Cardiac fibroblast (primary cell): ENCODE results near the gene GFRA4.

ENCODE experiments used
- DNase-seq, 2 donors: peaks; one replicate each; pipeline versions ENCODE4 v3.0.0 to v3.0.0-alpha.2; 2010; ENCODE audit warnings: low read depth in 2 of 2
- H3K4me3 ChIP-seq, 2 donors: replicated peaks in 1 of 2; 1 replicate in 1 of 2; 2 replicates in 1 of 2; pipeline ENCODE4 v1.5.1; 2011; ENCODE audit warnings: low read depth in 2 of 2, low read length in 2 of 2, mild to moderate bottlenecking in 2 of 2, moderate library complexity in 1 of 2
- TF ChIP-seq, protein P1 (sequence below): IDR thresholded peaks from one replicate; pipeline ENCODE4 v1.5.1; 2011; ENCODE audit warnings: low read depth, mild to moderate bottlenecking, low read length, inconsistent platforms

GFRA4 gene

GRCh38 chr20:3693376-3693775, 30.2 kb upstream of the GFRA4 start:
- TF ChIP-seq, protein P1, sequence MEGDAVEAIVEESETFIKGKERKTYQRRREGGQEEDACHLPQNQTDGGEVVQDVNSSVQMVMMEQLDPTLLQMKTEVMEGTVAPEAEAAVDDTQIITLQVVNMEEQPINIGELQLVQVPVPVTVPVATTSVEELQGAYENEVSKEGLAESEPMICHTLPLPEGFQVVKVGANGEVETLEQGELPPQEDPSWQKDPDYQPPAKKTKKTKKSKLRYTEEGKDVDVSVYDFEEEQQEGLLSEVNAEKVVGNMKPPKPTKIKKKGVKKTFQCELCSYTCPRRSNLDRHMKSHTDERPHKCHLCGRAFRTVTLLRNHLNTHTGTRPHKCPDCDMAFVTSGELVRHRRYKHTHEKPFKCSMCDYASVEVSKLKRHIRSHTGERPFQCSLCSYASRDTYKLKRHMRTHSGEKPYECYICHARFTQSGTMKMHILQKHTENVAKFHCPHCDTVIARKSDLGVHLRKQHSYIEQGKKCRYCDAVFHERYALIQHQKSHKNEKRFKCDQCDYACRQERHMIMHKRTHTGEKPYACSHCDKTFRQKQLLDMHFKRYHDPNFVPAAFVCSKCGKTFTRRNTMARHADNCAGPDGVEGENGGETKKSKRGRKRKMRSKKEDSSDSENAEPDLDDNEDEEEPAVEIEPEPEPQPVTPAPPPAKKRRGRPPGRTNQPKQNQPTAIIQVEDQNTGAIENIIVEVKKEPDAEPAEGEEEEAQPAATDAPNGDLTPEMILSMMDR, result no peak

GRCh38 chr20:3692706-3693294, 29.6 kb upstream of the GFRA4 start:
- H3K4me3 ChIP-seq, result no peak overlapping the region
- no peak for DNase-seq
- TF ChIP-seq, protein P1, result no peak

More at GRCh38 chr20:3693376-3693775, 30.2 kb upstream of the GFRA4 start:
- no peak for DNase-seq
- H3K4me3 ChIP-seq, result no peak overlapping the region

DNA sequence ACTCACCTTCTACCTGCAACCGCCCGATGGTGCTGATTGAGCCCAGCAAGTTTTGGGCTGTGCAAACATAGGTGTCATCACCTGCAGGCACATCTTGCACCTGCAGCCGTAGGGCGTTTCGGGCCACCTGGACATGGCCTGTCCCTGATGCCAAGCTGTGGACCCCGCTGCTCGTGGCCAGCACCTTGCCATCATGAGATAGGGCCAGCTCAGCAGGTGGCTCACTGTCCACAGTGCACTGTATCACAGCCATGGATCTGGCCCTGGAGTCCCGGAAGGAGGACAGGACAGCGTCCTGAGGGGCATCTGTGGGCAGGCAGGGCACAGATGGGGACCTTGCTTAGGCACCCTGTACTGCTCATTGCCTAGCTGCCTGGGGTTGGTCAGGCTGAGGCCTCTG, 28.7 kb upstream of the GFRA4 start:
- no peak overlapping the region for H3K4me3 ChIP-seq
- TF ChIP-seq, protein P1, result no peak
- no peak for DNase-seq

GRCh38 chr20:3691306-3691705, 28.1 kb upstream of the GFRA4 start:
- DNase-seq, result no peak
- TF ChIP-seq, protein P1, result no peak
- H3K4me3 ChIP-seq, result no peak overlapping the region

- no peak for DNase-seq
- TF ChIP-seq, protein P1, result no peak
- no peak overlapping the region for H3K4me3 ChIP-seq
Observed at GRCh38 chr20:3690413-3690812, 27.2 kb upstream of the GFRA4 start.

DNA sequence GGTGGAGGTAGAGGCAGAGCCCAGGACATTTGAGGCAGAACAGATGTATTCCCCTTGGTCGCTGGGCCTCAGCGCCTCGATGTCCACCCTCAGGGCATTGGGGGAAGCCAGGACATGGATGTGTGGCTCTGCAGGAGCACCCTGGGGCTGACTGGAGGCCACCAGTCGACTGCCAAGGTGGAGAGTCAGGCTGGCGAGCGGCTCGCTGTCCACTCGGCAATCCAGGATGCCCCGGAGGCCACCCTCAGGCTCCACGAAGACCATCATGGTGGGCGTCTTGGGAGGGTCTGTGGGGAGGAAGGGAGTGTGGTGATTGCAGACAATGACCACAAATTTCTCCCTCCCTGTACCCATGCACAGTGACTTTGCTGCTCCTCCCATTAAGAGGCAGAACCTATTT, 26.8 kb upstream of the GFRA4 start:
- TF ChIP-seq, protein P1, result no peak
- no peak for DNase-seq
- H3K4me3 ChIP-seq, result no peak overlapping the region

DNA sequence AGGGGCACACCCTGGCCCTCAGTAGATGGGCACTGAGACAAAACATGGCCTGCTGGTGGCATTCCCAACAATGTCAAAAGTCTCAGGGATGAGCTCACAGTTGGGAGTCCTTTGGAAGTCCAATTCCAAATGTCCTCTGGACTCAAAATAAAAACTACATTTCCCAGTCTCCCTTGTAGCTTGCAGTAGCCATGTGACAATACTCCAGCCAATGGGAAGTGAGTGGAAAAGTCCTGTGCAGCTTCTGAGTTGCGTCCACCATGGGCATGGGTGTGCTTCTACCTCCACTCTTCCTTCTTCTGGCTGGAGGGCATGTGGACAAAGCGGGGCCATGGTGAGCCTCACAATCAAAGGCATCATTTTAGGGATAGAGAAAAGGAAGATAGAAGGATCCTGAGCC, 24.5 kb upstream of the GFRA4 start:
- no peak overlapping the region for H3K4me3 ChIP-seq
- TF ChIP-seq, protein P1, result no peak
- peak; percentile 79 for DNase-seq
